ENCODE results near the gene C6orf132. TPM values are rescaled to one million over a fixed set of nuclear protein-coding genes. Genes with fewer than 3 reads are reported as not detected.

Gene C6orf132
- total and polyA plus RNA-seq, 2 donors: 0.71 to 4.8 TPM

GRCh38 chr6:42105709-42106108 is 36.7 kb downstream of the C6orf132 start:
- Histone ChIP-seq H3K9me3 (ENCODE audit: control insufficient read depth in 2 of 2, insufficient read depth in 1 of 2, low read length in 1 of 2) (peaks cover 0 to 6% of the 10 kb centered on the region in 2 donors), H3K4me3 (ENCODE audit: low read length in 2 of 2) (no peak overlapping the region), H3K27ac (ENCODE audit: low read depth in 1 of 2, low read length in 1 of 2) (no peak overlapping the region), H3K4me1 (ENCODE audit: control insufficient read depth in 2 of 2, insufficient read depth in 2 of 2, low read length in 2 of 2) (peaks cover 0 to 15% of the 10 kb centered on the region in 2 donors), H3K36me3 (ENCODE audit: control insufficient read depth in 2 of 2, insufficient read depth in 2 of 2, low read length in 1 of 2) (no peaks in the 10 kb centered on the region), H3K27me3 (ENCODE audit: control insufficient read depth in 2 of 2, insufficient read depth in 1 of 2, low read length in 1 of 2) (peaks cover 0 to 22% of the 10 kb centered on the region in 2 donors)
- 94% methylated on average over 1 of the region's 1 CpG for WGBS
- DNase-seq (ENCODE audit: low read depth in 6 of 9, low spot score in 9 of 9): no peak

DNA sequence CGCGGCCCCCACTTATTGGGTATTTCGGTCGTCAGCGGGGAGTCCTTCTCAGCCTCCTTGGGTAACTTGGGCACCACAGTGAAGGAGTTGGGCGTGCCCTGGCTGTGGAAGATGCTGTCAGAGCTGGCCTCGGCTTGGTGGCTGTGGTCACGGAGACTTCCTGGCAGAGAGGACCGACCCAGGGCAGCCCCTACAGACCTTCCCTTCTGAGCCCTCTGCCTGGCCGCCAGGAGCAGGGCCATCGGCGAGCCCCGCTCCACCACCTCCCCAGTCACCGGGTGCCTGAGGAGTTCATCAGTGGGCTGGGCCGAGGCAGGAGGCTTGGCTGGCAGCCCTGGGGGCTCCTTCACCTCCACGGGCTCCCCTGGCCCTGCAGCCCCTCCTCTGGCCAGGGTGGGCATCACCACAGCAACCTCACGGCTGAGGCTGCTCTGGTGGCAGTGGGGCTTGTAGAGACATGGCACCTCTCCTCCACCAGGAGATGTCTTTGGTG is 37.2 kb downstream of the C6orf132 start:
- peak in 1 of 9 donors; percentile 8 for DNase-seq (ENCODE audit: low read depth in 6 of 9, low spot score in 9 of 9)
- Histone ChIP-seq H3K4me1 (ENCODE audit: control insufficient read depth in 2 of 2, insufficient read depth in 2 of 2, low read length in 2 of 2) (peaks cover 0 to 15% of the 10 kb centered on the region in 2 donors), H3K27ac (ENCODE audit: low read depth in 1 of 2, low read length in 1 of 2) (no peak overlapping the region), H3K27me3 (ENCODE audit: control insufficient read depth in 2 of 2, insufficient read depth in 1 of 2, low read length in 1 of 2) (peaks cover 0 to 22% of the 10 kb centered on the region in 2 donors), H3K4me3 (ENCODE audit: low read length in 2 of 2) (peak overlapping the region in 1 of 2 donors; percentile 63), H3K9me3 (ENCODE audit: control insufficient read depth in 2 of 2, insufficient read depth in 1 of 2, low read length in 1 of 2) (peaks cover 0 to 6% of the 10 kb centered on the region in 2 donors), H3K36me3 (ENCODE audit: control insufficient read depth in 2 of 2, insufficient read depth in 2 of 2, low read length in 1 of 2) (no peaks in the 10 kb centered on the region)
- 85% methylated on average over 17 of the region's 17 CpGs for WGBS

GRCh38 chr6:42104804-42105125 is 37.7 kb downstream of the C6orf132 start:
- H3K27me3 ChIP-seq (ENCODE audit: control insufficient read depth in 2 of 2, insufficient read depth in 1 of 2, low read length in 1 of 2): peaks cover 0 to 20% of the 10 kb centered on the region in 2 donors
- WGBS: 21% methylated on average over 16 of the region's 16 CpGs
- H3K36me3 ChIP-seq (ENCODE audit: control insufficient read depth in 2 of 2, insufficient read depth in 2 of 2, low read length in 1 of 2): no peaks in the 10 kb centered on the region
- no peak overlapping the region for H3K27ac ChIP-seq (ENCODE audit: low read depth in 1 of 2, low read length in 1 of 2)
- no peak for DNase-seq (ENCODE audit: low read depth in 6 of 9, low spot score in 9 of 9)
- peaks cover 0 to 15% of the 10 kb centered on the region in 2 donors for H3K4me1 ChIP-seq (ENCODE audit: control insufficient read depth in 2 of 2, insufficient read depth in 2 of 2, low read length in 2 of 2)
- H3K4me3 ChIP-seq (ENCODE audit: low read length in 2 of 2): peak overlapping the region; percentile 45 to 63
- peaks cover 0 to 2% of the 10 kb centered on the region in 2 donors for H3K9me3 ChIP-seq (ENCODE audit: control insufficient read depth in 2 of 2, insufficient read depth in 1 of 2, low read length in 1 of 2)

- DNase-seq (ENCODE audit: low read depth in 6 of 9, low spot score in 9 of 9): peak; percentile 70 to 94 (median 80)
- H3K27me3 ChIP-seq (ENCODE audit: control insufficient read depth in 2 of 2, insufficient read depth in 1 of 2, low read length in 1 of 2): peaks cover 0 to 17% of the 10 kb centered on the region in 2 donors
- H3K36me3 ChIP-seq (ENCODE audit: control insufficient read depth in 2 of 2, insufficient read depth in 2 of 2, low read length in 1 of 2): no peaks in the 10 kb centered on the region
- peak overlapping the region; percentile 45 to 63 for H3K4me3 ChIP-seq (ENCODE audit: low read length in 2 of 2)
- peak overlapping the region in 1 of 2 donors; percentile 38 for H3K27ac ChIP-seq (ENCODE audit: low read depth in 1 of 2, low read length in 1 of 2)
- peaks cover 0 to 15% of the 10 kb centered on the region in 2 donors for H3K4me1 ChIP-seq (ENCODE audit: control insufficient read depth in 2 of 2, insufficient read depth in 2 of 2, low read length in 2 of 2)
- no peaks in the 10 kb centered on the region for H3K9me3 ChIP-seq (ENCODE audit: control insufficient read depth in 2 of 2, insufficient read depth in 1 of 2, low read length in 1 of 2)
- 3% methylated on average over 66 of the region's 66 CpGs for WGBS
These were observed 38.2 kb downstream of the C6orf132 start for GRCh38 chr6:42104095-42104803.

DNA sequence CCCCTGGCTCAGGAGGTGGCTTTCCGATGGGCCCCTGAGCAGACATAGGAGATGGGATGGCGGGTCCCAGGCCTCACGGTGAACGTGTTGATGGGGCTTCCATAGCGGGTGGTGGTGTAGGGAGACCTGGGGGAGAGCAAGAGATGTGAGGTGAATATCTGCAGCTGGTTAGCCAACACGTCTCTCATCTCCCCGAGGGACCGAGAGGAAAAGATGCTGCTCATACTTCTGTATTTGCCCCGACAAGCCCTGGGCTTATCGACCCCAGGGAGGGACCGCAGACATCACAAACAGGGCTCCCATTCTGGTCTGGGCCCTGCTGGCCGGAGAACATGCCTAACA is 38.7 kb downstream of the C6orf132 start:
- H3K4me1 ChIP-seq (ENCODE audit: control insufficient read depth in 2 of 2, insufficient read depth in 2 of 2, low read length in 2 of 2): peaks cover 0 to 15% of the 10 kb centered on the region in 2 donors
- peaks cover 0 to 17% of the 10 kb centered on the region in 2 donors for H3K27me3 ChIP-seq (ENCODE audit: control insufficient read depth in 2 of 2, insufficient read depth in 1 of 2, low read length in 1 of 2)
- H3K36me3 ChIP-seq (ENCODE audit: control insufficient read depth in 2 of 2, insufficient read depth in 2 of 2, low read length in 1 of 2): no peaks in the 10 kb centered on the region
- no peak for DNase-seq (ENCODE audit: low read depth in 6 of 9, low spot score in 9 of 9)
- WGBS: 82% methylated on average over 12 of the region's 12 CpGs
- H3K9me3 ChIP-seq (ENCODE audit: control insufficient read depth in 2 of 2, insufficient read depth in 1 of 2, low read length in 1 of 2): no peaks in the 10 kb centered on the region
- no peak overlapping the region for H3K4me3 ChIP-seq (ENCODE audit: low read length in 2 of 2)
- no peak overlapping the region for H3K27ac ChIP-seq (ENCODE audit: low read depth in 1 of 2, low read length in 1 of 2)

- Histone ChIP-seq H3K4me1 (ENCODE audit: control insufficient read depth in 2 of 2, insufficient read depth in 2 of 2, low read length in 2 of 2) (peaks cover 0 to 15% of the 10 kb centered on the region in 2 donors), H3K27me3 (ENCODE audit: control insufficient read depth in 2 of 2, insufficient read depth in 1 of 2, low read length in 1 of 2) (peaks cover 0 to 13% of the 10 kb centered on the region in 2 donors), H3K4me3 (ENCODE audit: low read length in 2 of 2) (no peak overlapping the region), H3K36me3 (ENCODE audit: control insufficient read depth in 2 of 2, insufficient read depth in 2 of 2, low read length in 1 of 2) (no peaks in the 10 kb centered on the region), H3K27ac (ENCODE audit: low read depth in 1 of 2, low read length in 1 of 2) (no peak overlapping the region), H3K9me3 (ENCODE audit: control insufficient read depth in 2 of 2, insufficient read depth in 1 of 2, low read length in 1 of 2) (no peaks in the 10 kb centered on the region)
- no peak for DNase-seq (ENCODE audit: low read depth in 6 of 9, low spot score in 9 of 9)
- WGBS: 97% methylated on average over 7 of the region's 7 CpGs
These were observed 39.2 kb downstream of the C6orf132 start for GRCh38 chr6:42103216-42103615.

GRCh38 chr6:42101186-42101657 is 41.2 kb downstream of the C6orf132 start:
- no peak for DNase-seq (ENCODE audit: low read depth in 6 of 9, low spot score in 9 of 9)
- Histone ChIP-seq H3K4me3 (ENCODE audit: low read length in 2 of 2) (no peak overlapping the region), H3K4me1 (ENCODE audit: control insufficient read depth in 2 of 2, insufficient read depth in 2 of 2, low read length in 2 of 2) (peaks cover 0 to 13% of the 10 kb centered on the region in 2 donors), H3K27ac (ENCODE audit: low read depth in 1 of 2, low read length in 1 of 2) (no peak overlapping the region), H3K9me3 (ENCODE audit: control insufficient read depth in 2 of 2, insufficient read depth in 1 of 2, low read length in 1 of 2) (no peaks in the 10 kb centered on the region), H3K36me3 (ENCODE audit: control insufficient read depth in 2 of 2, insufficient read depth in 2 of 2, low read length in 1 of 2) (no peaks in the 10 kb centered on the region), H3K27me3 (ENCODE audit: control insufficient read depth in 2 of 2, insufficient read depth in 1 of 2, low read length in 1 of 2) (peaks cover 0 to 11% of the 10 kb centered on the region in 2 donors)
- 98% methylated on average over 8 of the region's 8 CpGs for WGBS

GRCh38 chr6:42100029-42100901 is 42.2 kb downstream of the C6orf132 start:
- no peak overlapping the region for H3K4me3 ChIP-seq (ENCODE audit: low read length in 2 of 2)
- H3K4me1 ChIP-seq (ENCODE audit: control insufficient read depth in 2 of 2, insufficient read depth in 2 of 2, low read length in 2 of 2): peaks cover 0 to 12% of the 10 kb centered on the region in 2 donors
- 94% methylated on average over 14 of the region's 14 CpGs for WGBS
- no peak overlapping the region for H3K27ac ChIP-seq (ENCODE audit: low read depth in 1 of 2, low read length in 1 of 2)
- no peaks in the 10 kb centered on the region for H3K36me3 ChIP-seq (ENCODE audit: control insufficient read depth in 2 of 2, insufficient read depth in 2 of 2, low read length in 1 of 2)
- H3K9me3 ChIP-seq (ENCODE audit: control insufficient read depth in 2 of 2, insufficient read depth in 1 of 2, low read length in 1 of 2): no peaks in the 10 kb centered on the region
- peaks cover 0 to 6% of the 10 kb centered on the region in 2 donors for H3K27me3 ChIP-seq (ENCODE audit: control insufficient read depth in 2 of 2, insufficient read depth in 1 of 2, low read length in 1 of 2)
- DNase-seq (ENCODE audit: low read depth in 6 of 9, low spot score in 9 of 9): no peak
